Fibroblast of pulmonary artery (primary cell): ENCODE measurements around the gene ZDHHC5.
A peak's percentile ranks its signal among the peaks of the same experiment; 100 is the strongest.

Experiments
- DNase-seq: peaks from one replicate; pipeline ENCODE4 v3.0.0-alpha.2; 2010; ENCODE audit warnings: low read depth
- H3K4me3 ChIP-seq: replicated peaks from 2 replicates; pipeline ENCODE4 v1.5.1; 2011; ENCODE audit warnings: low read depth, mild to moderate bottlenecking, control low read depth, low read length, moderate library complexity
- CTCF ChIP-seq: IDR thresholded peaks from 2 replicates; pipeline ENCODE4 v1.5.1; 2011; ENCODE audit warnings: mild to moderate bottlenecking, control low read depth, low read length, inconsistent platforms; ENCODE audit errors: missing control alignments

ZDHHC5 gene

GRCh38 chr11:57626895-57627294, 41.0 kb upstream of the ZDHHC5 start:
- no peak overlapping the region for H3K4me3 ChIP-seq
- no peak for DNase-seq
- no peak for TF ChIP-seq CTCF

GRCh38 chr11:57630171-57630570, 37.7 kb upstream of the ZDHHC5 start:
- no peak overlapping the region for H3K4me3 ChIP-seq
- no peak for DNase-seq
- TF ChIP-seq CTCF = no peak

GRCh38 chr11:57632116-57632515, 35.8 kb upstream of the ZDHHC5 start:
- H3K4me3 ChIP-seq = no peak overlapping the region
- no peak for TF ChIP-seq CTCF
- no peak for DNase-seq

GRCh38 chr11:57633394-57634070, 34.4 kb upstream of the ZDHHC5 start:
- no peak for TF ChIP-seq CTCF
- H3K4me3 ChIP-seq = no peak overlapping the region
- no peak for DNase-seq

GRCh38 chr11:57634311-57634710, 33.6 kb upstream of the ZDHHC5 start:
- no peak for DNase-seq
- H3K4me3 ChIP-seq = no peak overlapping the region
- TF ChIP-seq CTCF = no peak

- TF ChIP-seq CTCF = no peak
- DNase-seq = no peak
- H3K4me3 ChIP-seq = no peak overlapping the region
Observed at GRCh38 chr11:57635246-57635645, 32.7 kb upstream of the ZDHHC5 start.

GRCh38 chr11:57637626-57638004, 30.3 kb upstream of the ZDHHC5 start:
- DNase-seq = no peak
- peak overlapping the region; percentile 99 for H3K4me3 ChIP-seq
- TF ChIP-seq CTCF = no peak
